IMR-90 (cell line): ENCODE measurements around the gene EXOG. TPM values are rescaled to one million over a fixed set of nuclear protein-coding genes. Genes with fewer than 3 reads are reported as not detected.

ENCODE experiments used
- ATAC-seq: fragments of 200-7000 bp; cut with Tn5 transposase; 2 replicates; pipeline ENCODE4 v1.9.1; 2020; ENCODE audit warnings: low read depth, mild to moderate bottlenecking, moderate library complexity
- BruUV-seq: library from RNA; stranded (reverse); fragments of 400-500 nt; replicated peaks from 2 replicates; lab custom pipeline; 2021; lab: Mats Ljungman, UMichigan
- CTCF ChIA-PET: fragments of 300-600 bp; formaldehyde crosslinking; extraction: SDS; loops from one replicate; lab custom pipeline; 2021; ENCODE audit warnings: antibody characterized with exemption; lab: Yijun Ruan, JAX
- POLR2A ChIA-PET: fragments of 300-600 bp; sonication (Branson Sonifier 250); formaldehyde crosslinking; loops from one replicate; lab custom pipeline; 2022; ENCODE audit warnings: antibody characterized with exemption; ENCODE audit not compliant: unreplicated experiment; lab: Charles Lee
- DNase-seq: peaks from one replicate; pipeline ENCODE4 v3.0.0; 2013
- H2AFZ ChIP-seq: replicated peaks from 2 replicates; pipeline ENCODE3; 2013; ENCODE audit warnings: low read length, mild to moderate bottlenecking; ENCODE audit not compliant: poor library complexity
- H2AK5ac ChIP-seq: 2 replicates; pipeline ENCODE4 v1.6.1; 2013; ENCODE audit warnings: low read depth, low read length, inconsistent platforms
- H2AK9ac ChIP-seq: replicated peaks from 2 replicates; pipeline ENCODE3; 2013; ENCODE audit warnings: mild to moderate bottlenecking, low read depth, low read length, moderate library complexity; ENCODE audit not compliant: poor library complexity
- H2BK120ac ChIP-seq: 2 replicates; pipeline ENCODE4 v1.6.1; 2013; ENCODE audit warnings: low read depth, low read length, inconsistent platforms
- H2BK15ac ChIP-seq: 3 replicates; pipeline ENCODE4 v1.6.1; 2013; ENCODE audit warnings: low read depth, low read length, inconsistent platforms
- H2BK20ac ChIP-seq: 2 replicates; pipeline ENCODE4 v1.6.1; 2013; ENCODE audit warnings: low read depth, mild to moderate bottlenecking, inconsistent platforms, low read length, moderate library complexity
- H2BK5ac ChIP-seq: 2 replicates; pipeline ENCODE4 v1.6.1; 2013; ENCODE audit warnings: mild to moderate bottlenecking, low read depth, low read length, inconsistent platforms; ENCODE audit not compliant: poor library complexity, severe bottlenecking
- H3K14ac ChIP-seq: replicated peaks from 2 replicates; pipeline ENCODE4 v1.6.1; 2013; ENCODE audit warnings: low read depth, low read length, inconsistent platforms
- H3K18ac ChIP-seq: 2 replicates; pipeline ENCODE4 v1.6.1; 2013; ENCODE audit warnings: low read depth, low read length, control low read depth
- H3K23ac ChIP-seq: 2 replicates; pipeline ENCODE4 v1.6.1; 2013; ENCODE audit warnings: low read depth, low read length, inconsistent platforms
- H3K27ac ChIP-seq: 2 replicates; pipeline ENCODE4 v1.5.1; 2013; ENCODE audit warnings: mild to moderate bottlenecking, control low read depth, low read length; ENCODE audit not compliant: insufficient read depth
- H3K27me3 ChIP-seq: 2 replicates; pipeline ENCODE4 v1.6.1; 2013; ENCODE audit warnings: low read length; ENCODE audit not compliant: control insufficient read depth, insufficient read depth
- H3K36me3 ChIP-seq: 2 replicates; pipeline ENCODE4 v1.6.1; 2013; ENCODE audit warnings: low read length, mixed read lengths; ENCODE audit not compliant: control insufficient read depth, insufficient read depth
- H3K4ac ChIP-seq: 2 replicates; pipeline ENCODE4 v1.6.1; 2013; ENCODE audit warnings: low read depth, low read length, inconsistent platforms
- H3K4me1 ChIP-seq: 2 replicates; pipeline ENCODE4 v1.6.1; 2013; ENCODE audit warnings: low read length, mixed read lengths; ENCODE audit not compliant: control insufficient read depth, insufficient read depth
- H3K4me2 ChIP-seq: 2 replicates; pipeline ENCODE4 v1.6.1; 2013; ENCODE audit warnings: low read depth, mild to moderate bottlenecking, control low read depth, low read length, moderate library complexity
- H3K4me3 ChIP-seq: 2 replicates; pipeline ENCODE4 v1.5.1; 2013; ENCODE audit warnings: low read depth, mild to moderate bottlenecking, control low read depth, low read length, moderate library complexity; ENCODE audit not compliant: insufficient read depth
- H3K56ac ChIP-seq: 2 replicates; pipeline ENCODE4 v1.6.1; 2013; ENCODE audit warnings: low read length, inconsistent platforms; ENCODE audit not compliant: insufficient read depth; ENCODE audit errors: extremely low read depth
- H3K79me1 ChIP-seq, 2 experiments: 2 replicates each; pipeline ENCODE4 v1.6.1; 2013; ENCODE audit warnings: low read length in 2 of 2, inconsistent platforms in 1 of 2, low read depth in 1 of 2
- H3K9ac ChIP-seq: 2 replicates; pipeline ENCODE4 v1.6.1; 2013; ENCODE audit warnings: low read depth, low read length, control low read depth
- H3K9me1 ChIP-seq: 2 replicates; pipeline ENCODE4 v1.6.1; 2013; ENCODE audit warnings: low read length, inconsistent platforms; ENCODE audit not compliant: insufficient read depth
- H3K9me3 ChIP-seq: 2 replicates; pipeline ENCODE4 v1.6.1; 2013; ENCODE audit warnings: low read length; ENCODE audit not compliant: control insufficient read depth, insufficient read depth
- H4K20me1 ChIP-seq: 2 replicates; pipeline ENCODE4 v1.6.1; 2013; ENCODE audit warnings: low read length, inconsistent platforms; ENCODE audit not compliant: insufficient read depth
- H4K5ac ChIP-seq: 2 replicates; pipeline ENCODE4 v1.6.1; 2013; ENCODE audit warnings: mild to moderate bottlenecking, low read depth, low read length, control low read depth
- H4K8ac ChIP-seq, 2 experiments: 2 replicates each; pipeline ENCODE4 v1.6.1; 2013; ENCODE audit warnings: low read depth in 2 of 2, low read length in 2 of 2, control low read depth in 1 of 2, inconsistent platforms in 1 of 2
- H4K91ac ChIP-seq: 2 replicates; pipeline ENCODE4 v1.6.1; 2013; ENCODE audit warnings: low read depth, low read length, inconsistent platforms; ENCODE audit not compliant: insufficient read depth
- CEBPB ChIP-seq: IDR thresholded peaks from 2 replicates; pipeline ENCODE4 v1.6.1; 2012; ENCODE audit warnings: low read depth, low read length, improper control_type of control experiment
- CHD1 ChIP-seq: IDR thresholded peaks from 2 replicates; pipeline ENCODE4 v1.6.1; 2012; ENCODE audit warnings: low read depth, low read length, improper control_type of control experiment
- MAFK ChIP-seq: IDR thresholded peaks from 2 replicates; pipeline ENCODE4 v1.6.1; 2012; ENCODE audit warnings: low read depth, low read length, improper control_type of control experiment
- MAZ ChIP-seq: IDR thresholded peaks from 2 replicates; pipeline ENCODE4 v1.6.1; 2012; ENCODE audit warnings: low read depth, mild to moderate bottlenecking, low read length, improper control_type of control experiment, moderate library complexity, borderline replicate concordance
- MXI1 ChIP-seq: IDR thresholded peaks from 2 replicates; pipeline ENCODE4 v1.6.1; 2012; ENCODE audit warnings: low read depth, mild to moderate bottlenecking, low read length, moderate library complexity, borderline replicate concordance
- RAD21 ChIP-seq: IDR thresholded peaks from 2 replicates; pipeline ENCODE4 v1.6.1; 2012; ENCODE audit warnings: low read length, improper control_type of control experiment
- RCOR1 ChIP-seq: IDR thresholded peaks from 2 replicates; pipeline ENCODE4 v1.6.1; 2012; ENCODE audit warnings: mild to moderate bottlenecking, low read length, improper control_type of control experiment; ENCODE audit not compliant: insufficient replicate concordance
- RFX5 ChIP-seq: IDR thresholded peaks from 2 replicates; pipeline ENCODE4 v1.8.0; 2012; ENCODE audit warnings: low read depth, mild to moderate bottlenecking, low read length, moderate library complexity
- SMC3 ChIP-seq: fragments of 150-350 bp; IDR thresholded peaks from 2 replicates; pipeline ENCODE4 v1.6.1; 2016; ENCODE audit warnings: low read depth, mild to moderate bottlenecking, antibody characterized with exemption, low read length, moderate library complexity
- WGBS, 2 experiments: methylation state at CpG; one replicate each; pipeline versions ENCODE4 v1.1.5 to v1.1.7; 2013; ENCODE audit warnings: missing lambda C conversion rate in 2 of 2; ENCODE audit not compliant: insufficient read length in 1 of 2; ENCODE audit errors: extremely low coverage in 2 of 2; 5-methylcytosine and 5-hydroxymethylcytosine counted together
- dilution Hi-C: fragments of 300-500 bp; cut with HindIII; formaldehyde crosslinking; loops from one replicate; pipeline ENCODE4 v1.14.3; 2018; ENCODE audit warnings: low sequenced_read_pairs; ENCODE audit not compliant: unreplicated experiment
- in situ Hi-C: fragments of 300-500 bp; cut with MboI; formaldehyde crosslinking; loops from 3 replicates; pipeline ENCODE4 v1.14.3; 2019; ENCODE audit warnings: low sequenced_read_pairs, inconsistent platforms, mixed read lengths
- intact Hi-C: fragments of 100-400 bp; cut with micrococcal nuclease; formaldehyde crosslinking; loops from 2 replicates; pipeline ENCODE4 v1.10.0; 2022
- polyA plus RNA-seq, 3 experiments: library from polyadenylated mRNA; depleted of rRNA; stranded (reverse); fragments of >200 nt; gene quantifications; 2 replicates each; pipeline ENCODE4 v1.2.3, GENCODE V29; 2012; ENCODE audit warnings: low replicate concordance in 1 of 3
- total RNA-seq: library from RNA; depleted of rRNA; stranded (reverse); fragments of >200 nt; gene quantifications from 2 replicates; pipeline ENCODE4 v1.2.3, GENCODE V29; 2012
- TF ChIP-seq, protein P1 (sequence below): conservative IDR thresholded peaks from 2 replicates; pipeline ENCODE4 v1.5.1; 2012; ENCODE audit warnings: mild to moderate bottlenecking, low read depth, low read length, improper control_type of control experiment

The EXOG gene
- total and polyA plus RNA-seq, 2 of the 4 experiments (the other 2 are of a cell fraction), result 10.2 to 15.0 TPM

DNA sequence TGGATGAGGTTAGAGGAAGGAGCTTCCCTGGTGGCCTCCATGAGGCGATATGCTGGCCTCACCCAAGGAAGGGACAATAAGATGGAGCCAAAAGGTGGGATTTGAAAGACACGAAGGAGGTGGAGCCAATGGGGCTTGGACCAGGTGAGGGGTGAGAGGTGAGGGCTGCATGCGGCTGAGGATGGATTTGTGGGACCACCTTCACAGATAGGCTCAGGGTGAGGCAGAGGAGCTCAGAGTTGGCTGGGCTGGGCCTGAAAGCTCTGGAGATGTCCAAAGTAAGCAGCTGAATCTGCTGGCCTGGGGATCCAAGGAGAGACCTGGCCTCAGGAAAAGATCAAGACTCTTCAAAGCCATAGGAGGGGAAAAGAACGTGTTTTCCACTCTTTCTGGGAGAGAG lies 49.8 kb downstream of the EXOG start:
- CTCF ChIA-PET, result no interaction called here

More for the DNA sequence above, 49.8 kb downstream of the EXOG start:
- 86% methylated on average over 4 of the region's 4 CpGs; no CpG with 5 or more reads in 1 of the 2 experiments for WGBS, 2 experiments
- H3K14ac ChIP-seq, result no peak overlapping the region
- H3K18ac ChIP-seq, result no peak overlapping the region
- H2BK20ac ChIP-seq, result no peak overlapping the region
- H4K5ac ChIP-seq, result no peak overlapping the region
- no peak overlapping the region for H3K4me3 ChIP-seq
- no peak overlapping the region for H2AK9ac ChIP-seq
- H3K4ac ChIP-seq, result no peak overlapping the region
- no peak overlapping the region for H2AK5ac ChIP-seq
- no peak overlapping the region for H3K4me2 ChIP-seq
- no peak overlapping the region for H2AFZ ChIP-seq
- H3K79me1 ChIP-seq, result no peaks in the 10 kb centered on the region
- intact Hi-C loops (no loop called here), dilution Hi-C loops (no loop called here), in situ Hi-C loops (no loop called here)
- H4K20me1 ChIP-seq, result no peaks in the 10 kb centered on the region
- no TSS peak for BruUV-seq
- H4K91ac ChIP-seq, result no peak overlapping the region
- POLR2A ChIA-PET, result no interaction called here
- H3K4me1 ChIP-seq, result no peaks in the 10 kb centered on the region; the same call in 1 of the 2 replicates
- no peak overlapping the region for H2BK120ac ChIP-seq
- no peak overlapping the region for H4K8ac ChIP-seq
- H3K36me3 ChIP-seq, result no peaks in the 10 kb centered on the region
- no peaks in the 10 kb centered on the region for H3K9me3 ChIP-seq
- TF ChIP-seq, protein P1, sequence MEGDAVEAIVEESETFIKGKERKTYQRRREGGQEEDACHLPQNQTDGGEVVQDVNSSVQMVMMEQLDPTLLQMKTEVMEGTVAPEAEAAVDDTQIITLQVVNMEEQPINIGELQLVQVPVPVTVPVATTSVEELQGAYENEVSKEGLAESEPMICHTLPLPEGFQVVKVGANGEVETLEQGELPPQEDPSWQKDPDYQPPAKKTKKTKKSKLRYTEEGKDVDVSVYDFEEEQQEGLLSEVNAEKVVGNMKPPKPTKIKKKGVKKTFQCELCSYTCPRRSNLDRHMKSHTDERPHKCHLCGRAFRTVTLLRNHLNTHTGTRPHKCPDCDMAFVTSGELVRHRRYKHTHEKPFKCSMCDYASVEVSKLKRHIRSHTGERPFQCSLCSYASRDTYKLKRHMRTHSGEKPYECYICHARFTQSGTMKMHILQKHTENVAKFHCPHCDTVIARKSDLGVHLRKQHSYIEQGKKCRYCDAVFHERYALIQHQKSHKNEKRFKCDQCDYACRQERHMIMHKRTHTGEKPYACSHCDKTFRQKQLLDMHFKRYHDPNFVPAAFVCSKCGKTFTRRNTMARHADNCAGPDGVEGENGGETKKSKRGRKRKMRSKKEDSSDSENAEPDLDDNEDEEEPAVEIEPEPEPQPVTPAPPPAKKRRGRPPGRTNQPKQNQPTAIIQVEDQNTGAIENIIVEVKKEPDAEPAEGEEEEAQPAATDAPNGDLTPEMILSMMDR, result no peak
- TF ChIP-seq SMC3 (no peak), RCOR1 (no peak), RFX5 (no peak), MAFK (no peak), MAZ (no peak), CHD1 (no peak), MXI1 (no peak), CEBPB (no peak), RAD21 (no peak)
- peaks cover 2% of the 10 kb centered on the region; the same call in 1 of the 2 replicates for H3K27me3 ChIP-seq
- H2BK5ac ChIP-seq, result no peak overlapping the region
- H3K9ac ChIP-seq, result no peak overlapping the region
- H3K23ac ChIP-seq, result no peak overlapping the region
- H2BK15ac ChIP-seq, result no peak overlapping the region
- H3K9me1 ChIP-seq, result no peaks in the 10 kb centered on the region
- no peak overlapping the region for H3K56ac ChIP-seq
- no peak overlapping the region for H3K27ac ChIP-seq
- ATAC-seq (no peak), DNase-seq (no peak)
